GM19397 (cell line): ENCODE measurements around the gene GLB1L3.
"Not testable (repeated sequence)": the region's sequence is repeated elsewhere in the genome, so short reads cannot be mapped to it uniquely, and the experiment has no call there.

Experiments
- ATAC-seq: cut with Tn5 transposase; IDR thresholded peaks from one replicate; pipeline ENCODE4 v1.9.1; 2021; ENCODE audit warnings: mild to moderate bottlenecking, moderate library complexity; ENCODE audit not compliant: unreplicated experiment

Gene GLB1L3

DNA sequence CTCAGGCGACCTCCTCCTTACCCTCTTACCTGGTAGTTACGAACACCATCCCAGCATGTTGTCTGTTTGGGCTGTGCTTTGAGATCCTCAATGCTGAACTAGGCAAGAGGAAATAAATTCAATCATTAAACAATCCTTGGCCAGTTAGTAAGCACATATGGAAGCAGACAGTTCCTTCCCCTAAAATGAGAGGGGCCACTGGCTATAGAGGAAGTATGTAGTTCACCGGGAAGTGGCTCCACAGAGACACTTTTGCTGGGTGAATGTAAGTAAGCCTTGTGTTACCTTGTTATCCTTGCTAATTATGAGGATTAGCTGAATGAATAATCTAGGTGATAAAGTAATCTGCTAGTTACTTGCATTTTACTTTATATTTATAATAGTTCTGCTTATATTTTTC is 25.9 kb upstream of the GLB1L3 start:
- ATAC-seq: no peak

GRCh38 chr11:134250675-134251074 is 25.5 kb upstream of the GLB1L3 start:
- ATAC-seq: no peak

DNA sequence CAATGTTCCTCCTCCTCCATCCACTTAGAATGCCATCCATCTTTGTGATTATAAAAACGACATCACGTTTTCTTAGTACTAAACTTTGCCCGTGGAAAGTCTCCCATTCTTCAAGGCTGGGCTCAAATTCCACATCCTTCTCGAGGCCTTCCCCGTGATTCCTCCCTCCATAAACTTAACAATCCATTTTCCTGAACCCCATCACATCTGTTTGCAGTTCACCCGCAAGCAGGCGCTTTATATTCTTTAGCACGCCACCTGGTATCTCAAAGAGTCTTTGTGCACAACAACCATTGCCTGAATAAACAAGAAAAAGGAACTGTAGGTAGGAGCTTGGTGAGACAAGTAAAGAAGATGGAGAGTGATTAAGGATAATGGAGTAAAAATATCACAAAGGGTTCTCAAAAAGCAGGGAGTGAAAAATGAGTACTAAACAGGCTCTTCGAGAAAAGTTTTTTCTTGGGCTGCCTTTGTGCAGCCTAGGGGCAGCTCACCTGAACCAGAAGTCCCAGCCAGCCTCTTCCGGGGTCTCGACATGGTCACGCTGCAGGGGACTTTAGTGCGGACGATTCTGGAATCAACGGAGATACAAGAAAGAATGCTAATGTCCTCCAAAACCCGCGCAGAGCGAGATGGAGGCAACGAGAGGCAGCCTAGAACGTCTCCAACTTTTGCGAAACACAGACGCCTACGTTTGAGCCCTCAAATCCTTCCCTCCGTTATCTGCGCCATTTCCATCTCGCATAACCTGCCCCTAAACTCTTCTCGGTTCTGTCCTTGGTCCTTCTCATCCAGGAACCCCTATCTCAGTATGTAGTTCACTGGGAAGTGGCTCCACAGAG is 23.6 kb upstream of the GLB1L3 start:
- peak; percentile 19 for ATAC-seq

GRCh38 chr11:134253188-134253993 is 22.8 kb upstream of the GLB1L3 start, which contains the start of the genes ACAD8 and THYN1:
Gene ACAD8, plus strand, starts transcription at chr11:134253568. Its CDS starts 33 bp downstream, at chr11:134253601.
Gene THYN1, minus strand, starts transcription at chr11:134253352. Its CDS starts 470 bp downstream, at chr11:134252882.
- peak; percentile 99 for ATAC-seq

DNA sequence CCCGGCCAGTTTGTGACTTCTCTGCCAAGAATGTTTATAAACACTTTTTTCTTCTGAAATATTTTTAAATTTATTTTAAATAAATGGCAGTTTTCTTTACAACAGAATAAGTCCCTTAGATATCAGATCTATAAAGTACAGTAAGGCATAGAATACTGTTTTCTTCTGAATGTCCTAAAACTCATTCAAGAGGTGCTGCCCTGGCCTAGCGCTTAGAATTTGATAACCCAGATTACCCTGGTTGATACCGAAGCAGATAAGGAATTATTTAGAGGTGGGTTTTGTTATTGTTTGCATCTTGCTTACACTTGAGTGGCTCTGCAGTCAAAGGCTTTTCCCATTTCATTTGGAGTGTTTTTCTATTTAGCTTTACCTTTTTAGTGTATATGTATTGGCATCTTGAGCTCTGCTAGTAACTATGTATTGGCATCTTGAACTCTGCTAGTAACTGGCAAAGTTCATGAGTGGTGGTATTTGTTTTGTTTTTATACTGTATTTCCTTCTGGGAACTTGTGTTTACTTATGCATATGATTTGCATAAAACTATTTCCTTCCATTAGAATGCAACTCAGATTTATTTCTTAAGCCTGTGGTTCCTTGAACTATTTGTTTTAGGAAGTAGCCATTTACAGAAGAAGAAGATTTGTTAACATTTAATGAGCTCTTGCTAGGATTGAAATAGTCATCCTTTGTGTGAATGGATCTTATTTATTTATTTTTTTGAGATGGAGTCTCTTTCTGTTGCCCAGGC is 21.6 kb upstream of the GLB1L3 start:
- ATAC-seq: no peak

- ATAC-seq: not testable (repeated sequence)
These were observed 21.0 kb upstream of the GLB1L3 start for GRCh38 chr11:134255184-134255561.

- ATAC-seq: no peak
These were observed 19.1 kb upstream of the GLB1L3 start for GRCh38 chr11:134257101-134257500.

DNA sequence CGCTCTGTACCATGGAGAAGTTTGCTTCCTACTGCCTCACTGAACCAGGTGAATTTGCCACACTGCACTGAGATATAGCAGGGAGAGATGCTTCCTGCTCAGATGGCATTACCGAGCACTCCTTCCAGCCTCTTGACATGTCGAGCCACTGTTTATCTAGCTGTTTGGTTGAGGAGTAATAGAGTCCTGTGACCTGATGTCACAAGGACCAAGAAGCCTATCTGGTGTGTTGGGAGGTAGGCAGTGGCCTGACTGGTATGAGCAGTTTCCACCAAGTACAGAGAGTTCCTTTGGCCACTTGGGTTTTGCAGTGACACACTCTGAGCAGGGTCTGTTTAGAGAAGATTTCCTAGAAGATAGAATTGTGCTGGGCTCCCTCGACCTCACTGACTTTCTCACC is 17.6 kb upstream of the GLB1L3 start:
- ATAC-seq: no peak

DNA sequence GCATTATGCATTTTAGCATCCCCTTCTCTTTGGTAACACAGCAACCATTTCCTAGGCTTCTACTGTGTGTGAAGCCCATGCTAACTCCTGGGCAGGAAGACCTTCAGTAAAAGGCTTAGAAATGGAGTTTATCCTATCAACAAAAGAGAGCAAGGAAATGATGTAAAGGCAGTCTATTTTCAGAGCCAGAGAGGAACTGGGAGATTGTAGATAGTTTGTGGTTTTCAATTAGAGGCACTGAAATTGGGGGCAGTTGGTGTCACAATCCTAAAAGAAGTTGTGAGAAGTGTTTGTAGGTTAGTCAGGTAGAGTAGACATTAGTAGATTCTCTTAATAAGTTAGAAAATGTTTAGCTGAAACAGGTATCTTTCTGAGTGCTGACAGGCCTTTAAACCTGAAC is 15.7 kb upstream of the GLB1L3 start:
- no peak for ATAC-seq

DNA sequence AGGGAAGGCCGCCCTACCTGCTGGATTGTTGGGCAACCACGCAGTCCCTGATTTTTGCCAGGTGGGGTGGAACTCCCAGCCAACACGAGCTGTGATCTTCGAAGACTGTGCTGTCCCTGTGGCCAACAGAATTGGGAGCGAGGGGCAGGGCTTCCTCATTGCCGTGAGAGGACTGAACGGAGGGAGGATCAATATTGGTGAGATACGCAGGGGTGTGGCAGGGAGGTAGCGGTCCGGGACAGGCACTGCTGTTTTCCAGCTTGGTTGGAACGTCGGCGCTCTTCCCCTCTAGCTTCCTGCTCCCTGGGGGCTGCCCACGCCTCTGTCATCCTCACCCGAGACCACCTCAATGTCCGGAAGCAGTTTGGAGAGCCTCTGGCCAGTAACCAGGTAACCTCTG is 15.2 kb upstream of the GLB1L3 start:
- no peak for ATAC-seq

DNA sequence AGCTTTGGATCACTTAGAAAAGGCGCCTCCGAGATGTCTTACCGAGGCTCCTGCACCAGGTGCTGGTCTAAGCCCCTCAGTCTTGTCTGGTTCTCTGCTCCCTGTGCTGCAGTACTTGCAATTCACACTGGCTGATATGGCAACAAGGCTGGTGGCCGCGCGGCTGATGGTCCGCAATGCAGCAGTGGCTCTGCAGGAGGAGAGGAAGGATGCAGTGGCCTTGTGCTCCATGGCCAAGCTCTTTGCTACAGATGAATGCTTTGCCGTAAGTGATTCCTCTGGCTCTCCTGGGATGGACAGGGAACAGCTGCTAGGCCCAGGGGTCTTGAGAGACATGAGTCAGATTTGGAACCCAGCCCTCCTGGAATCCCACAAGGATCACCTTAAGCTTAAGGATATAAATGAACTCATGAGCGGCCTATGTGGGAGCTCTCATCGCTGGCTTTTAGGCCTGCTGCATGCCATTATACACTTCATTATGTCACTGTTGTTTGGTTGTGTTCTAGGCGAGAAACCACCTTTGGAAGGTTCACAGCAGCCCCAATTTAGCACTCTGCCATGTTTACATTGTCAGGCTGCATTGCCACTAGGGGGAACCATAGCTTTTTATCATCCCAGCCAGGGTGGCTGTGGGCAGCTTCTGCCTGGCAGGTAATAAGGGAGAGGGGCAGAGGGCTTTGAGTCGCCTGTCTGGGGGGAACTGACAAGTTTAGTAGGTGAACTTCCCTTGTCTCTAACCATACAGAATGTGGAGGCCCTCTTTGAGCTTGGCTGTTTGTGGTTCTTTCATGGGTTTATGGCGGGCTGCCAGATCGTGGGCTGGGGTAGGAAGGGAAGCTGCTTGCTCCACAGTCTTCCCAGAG is 14.3 kb upstream of the GLB1L3 start:
- ATAC-seq: no peak

DNA sequence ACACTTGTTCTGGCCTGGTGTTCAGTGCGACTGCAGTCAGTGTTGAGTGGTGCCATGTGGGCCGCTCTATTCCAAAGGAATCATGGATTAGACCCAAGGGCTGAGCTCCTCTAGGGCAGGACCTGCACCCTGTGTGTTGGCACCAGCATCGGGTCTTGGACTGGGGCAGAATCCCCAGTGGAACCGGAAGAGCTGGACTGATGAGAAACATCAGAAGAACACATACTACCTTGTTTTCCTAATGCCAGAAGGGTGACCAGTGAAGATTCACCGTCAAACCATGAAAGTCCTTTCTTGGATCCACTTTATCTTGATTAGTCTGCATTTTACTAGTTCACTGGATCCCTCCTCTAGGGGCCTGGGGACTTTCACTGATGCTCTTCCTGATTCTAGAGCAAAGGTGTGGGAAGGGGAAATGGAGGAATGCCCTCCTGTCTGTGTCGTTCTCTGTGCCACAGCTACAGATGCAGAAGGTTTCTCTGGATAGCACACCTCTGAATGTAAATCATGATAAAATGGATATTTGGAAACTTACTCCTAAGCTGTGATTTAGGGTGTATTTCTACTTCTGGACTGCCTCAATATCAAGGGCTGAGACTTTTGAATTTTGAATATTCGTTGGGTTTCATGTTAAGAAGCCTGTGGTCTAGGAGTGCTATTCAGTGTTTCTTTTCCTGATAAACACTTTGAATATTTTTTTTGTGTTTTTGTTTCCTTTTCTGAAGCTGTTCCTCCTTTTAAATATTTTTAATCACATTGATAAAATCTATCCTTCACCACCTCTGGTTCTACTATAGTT is 11.0 kb upstream of the GLB1L3 start:
- no peak for ATAC-seq

- no peak for ATAC-seq
These were observed 9.7 kb upstream of the GLB1L3 start for GRCh38 chr11:134266440-134266839.

DNA sequence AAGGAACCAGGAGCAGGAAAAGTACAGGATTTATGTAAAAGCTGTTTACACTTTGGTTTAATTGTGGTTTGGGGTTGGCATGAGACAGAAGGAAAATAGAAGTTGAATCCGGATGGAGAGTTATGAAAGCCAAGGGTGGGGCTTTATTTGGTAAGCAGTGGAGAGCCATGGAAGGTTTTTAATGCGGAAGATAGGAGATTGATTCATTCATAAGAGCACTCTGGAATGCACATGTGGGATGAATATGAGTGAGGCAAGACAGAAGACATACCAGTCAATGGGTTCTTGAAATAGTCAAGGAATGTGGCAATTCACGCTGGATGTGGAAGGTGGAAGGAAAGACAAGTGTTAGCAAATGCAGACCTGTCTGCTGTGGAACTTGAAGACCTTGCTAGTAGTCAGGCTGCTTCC is 9.3 kb upstream of the GLB1L3 start:
- no peak for ATAC-seq

DNA sequence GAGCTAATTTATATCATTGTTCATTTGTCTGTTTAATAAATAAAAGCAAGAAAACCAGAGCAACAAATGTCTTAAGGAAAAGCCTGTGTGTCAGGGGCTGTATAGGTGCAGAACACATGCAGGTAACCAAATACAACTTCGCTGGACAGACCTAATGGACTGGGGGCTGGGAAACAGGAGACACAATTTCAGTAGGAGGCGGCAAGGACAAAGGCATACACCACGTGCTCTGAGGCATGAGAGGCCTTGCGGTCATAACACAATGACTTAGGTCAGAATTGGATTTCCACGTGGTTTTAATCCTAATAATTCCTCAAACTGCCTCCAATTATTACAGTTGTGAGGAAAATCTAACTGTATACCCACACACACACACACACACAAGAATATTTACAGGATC is 8.7 kb upstream of the GLB1L3 start:
- no peak for ATAC-seq

- ATAC-seq: no peak
These were observed 8.2 kb upstream of the GLB1L3 start for GRCh38 chr11:134267966-134268365.

GRCh38 chr11:134270250-134270714 is 5.9 kb upstream of the GLB1L3 start:
- ATAC-seq: no peak

GRCh38 chr11:134271978-134272377 is 4.2 kb upstream of the GLB1L3 start:
- no peak for ATAC-seq
